ENCODE results near the gene CDK11B.
"Not testable (repeated sequence)": the region's sequence is repeated elsewhere in the genome, so short reads cannot be mapped to it uniquely, and the experiment has no call there.

The CDK11B gene

GRCh38 chr1:1664941-1665814 is 6.4 kb upstream of the CDK11B start:
- Histone ChIP-seq H3K36me3 (ENCODE audit: control insufficient read depth, insufficient read depth, low read length) (peaks cover 23% of the 10 kb centered on the region), H3K4me1 (ENCODE audit: control insufficient read depth, insufficient read depth, low read length) (no peaks in the 10 kb centered on the region), H3K4me3 (ENCODE audit: low read length) (no peak overlapping the region), H3K27me3 (ENCODE audit: control insufficient read depth, insufficient read depth, low read length) (no peaks in the 10 kb centered on the region), H3K27ac (ENCODE audit: low read depth, low read length) (no peak overlapping the region), H3K9ac (ENCODE audit: low read length) (no peak overlapping the region)

GRCh38 chr1:1664318-1664717 is 5.5 kb upstream of the CDK11B start:
- not testable (repeated sequence) for H3K4me3 ChIP-seq (ENCODE audit: low read length); H3K9ac ChIP-seq (ENCODE audit: low read length); H3K27me3 ChIP-seq (ENCODE audit: control insufficient read depth, insufficient read depth, low read length); H3K4me1 ChIP-seq (ENCODE audit: control insufficient read depth, insufficient read depth, low read length); H3K27ac ChIP-seq (ENCODE audit: low read depth, low read length)
- peaks cover 19% of the 10 kb centered on the region for H3K36me3 ChIP-seq (ENCODE audit: control insufficient read depth, insufficient read depth, low read length)

- not testable (repeated sequence) for H3K27ac ChIP-seq (ENCODE audit: low read depth, low read length); H3K4me1 ChIP-seq (ENCODE audit: control insufficient read depth, insufficient read depth, low read length); H3K27me3 ChIP-seq (ENCODE audit: control insufficient read depth, insufficient read depth, low read length); H3K9ac ChIP-seq (ENCODE audit: low read length); H3K4me3 ChIP-seq (ENCODE audit: low read length)
- H3K36me3 ChIP-seq (ENCODE audit: control insufficient read depth, insufficient read depth, low read length) = peaks cover 16% of the 10 kb centered on the region
Measured at GRCh38 chr1:1662830-1663560, 4.2 kb upstream of the CDK11B start.

- H3K4me1 ChIP-seq (ENCODE audit: control insufficient read depth, insufficient read depth, low read length); H3K27me3 ChIP-seq (ENCODE audit: control insufficient read depth, insufficient read depth, low read length); H3K4me3 ChIP-seq (ENCODE audit: low read length); H3K9ac ChIP-seq (ENCODE audit: low read length); H3K27ac ChIP-seq (ENCODE audit: low read depth, low read length): not testable (repeated sequence)
- H3K36me3 ChIP-seq (ENCODE audit: control insufficient read depth, insufficient read depth, low read length) = peaks cover 16% of the 10 kb centered on the region
Measured at GRCh38 chr1:1662392-1662791, 3.6 kb upstream of the CDK11B start.

- H3K4me3 ChIP-seq (ENCODE audit: low read length); H3K27ac ChIP-seq (ENCODE audit: low read depth, low read length); H3K9ac ChIP-seq (ENCODE audit: low read length); H3K27me3 ChIP-seq (ENCODE audit: control insufficient read depth, insufficient read depth, low read length); H3K4me1 ChIP-seq (ENCODE audit: control insufficient read depth, insufficient read depth, low read length); H3K36me3 ChIP-seq (ENCODE audit: control insufficient read depth, insufficient read depth, low read length): not testable (repeated sequence)
Measured at GRCh38 chr1:1648265-1648664, 10.5 kb downstream of the CDK11B start.

DNA sequence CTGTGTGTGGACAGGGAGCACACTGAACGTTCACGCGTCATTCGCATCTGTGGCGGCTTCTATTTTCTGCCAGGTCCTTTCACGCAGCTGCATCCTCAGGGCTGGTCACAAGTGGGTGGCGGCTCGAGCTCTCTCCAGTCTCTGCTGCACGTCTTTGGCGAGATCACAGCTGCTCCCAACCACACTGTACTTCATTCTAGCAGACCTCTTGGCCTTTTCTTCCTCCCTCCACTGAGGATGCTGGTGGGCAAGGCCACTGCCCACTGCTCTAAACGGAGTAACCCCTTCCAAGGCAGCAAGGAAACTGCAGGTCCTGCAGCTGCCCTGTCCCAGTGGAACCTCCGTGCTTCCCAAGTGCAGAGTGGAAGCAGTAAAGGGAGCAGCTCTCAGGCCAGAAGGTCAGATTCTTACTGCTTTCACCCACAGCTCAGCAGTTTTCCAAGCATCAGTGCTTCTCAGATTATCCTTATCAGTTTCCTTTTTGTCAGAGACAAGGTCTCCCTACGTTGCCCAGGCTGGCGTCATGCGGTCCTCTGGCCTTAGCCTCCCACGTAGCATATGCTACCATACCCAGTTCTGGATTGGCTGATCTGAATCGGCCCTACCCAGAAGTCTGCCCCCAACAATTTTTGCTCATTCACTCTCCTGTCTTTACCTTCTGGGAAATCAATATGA is 11.1 kb downstream of the CDK11B start:
- not testable (repeated sequence) for H3K36me3 ChIP-seq (ENCODE audit: control insufficient read depth, insufficient read depth, low read length); H3K9ac ChIP-seq (ENCODE audit: low read length); H3K27ac ChIP-seq (ENCODE audit: low read depth, low read length); H3K4me3 ChIP-seq (ENCODE audit: low read length); H3K27me3 ChIP-seq (ENCODE audit: control insufficient read depth, insufficient read depth, low read length); H3K4me1 ChIP-seq (ENCODE audit: control insufficient read depth, insufficient read depth, low read length)

- not testable (repeated sequence) for H3K36me3 ChIP-seq (ENCODE audit: control insufficient read depth, insufficient read depth, low read length); H3K4me1 ChIP-seq (ENCODE audit: control insufficient read depth, insufficient read depth, low read length); H3K9ac ChIP-seq (ENCODE audit: low read length); H3K27ac ChIP-seq (ENCODE audit: low read depth, low read length); H3K4me3 ChIP-seq (ENCODE audit: low read length); H3K27me3 ChIP-seq (ENCODE audit: control insufficient read depth, insufficient read depth, low read length)
Measured at GRCh38 chr1:1646326-1646725, 12.5 kb downstream of the CDK11B start.

- not testable (repeated sequence) for H3K27me3 ChIP-seq (ENCODE audit: control insufficient read depth, insufficient read depth, low read length); H3K27ac ChIP-seq (ENCODE audit: low read depth, low read length); H3K4me1 ChIP-seq (ENCODE audit: control insufficient read depth, insufficient read depth, low read length); H3K36me3 ChIP-seq (ENCODE audit: control insufficient read depth, insufficient read depth, low read length); H3K4me3 ChIP-seq (ENCODE audit: low read length); H3K9ac ChIP-seq (ENCODE audit: low read length)
Measured at GRCh38 chr1:1640711-1641461, 17.9 kb downstream of the CDK11B start.

GRCh38 chr1:1640081-1640480 is 18.7 kb downstream of the CDK11B start:
- H3K9ac ChIP-seq (ENCODE audit: low read length); H3K4me3 ChIP-seq (ENCODE audit: low read length); H3K27ac ChIP-seq (ENCODE audit: low read depth, low read length); H3K36me3 ChIP-seq (ENCODE audit: control insufficient read depth, insufficient read depth, low read length); H3K4me1 ChIP-seq (ENCODE audit: control insufficient read depth, insufficient read depth, low read length); H3K27me3 ChIP-seq (ENCODE audit: control insufficient read depth, insufficient read depth, low read length): not testable (repeated sequence)

DNA sequence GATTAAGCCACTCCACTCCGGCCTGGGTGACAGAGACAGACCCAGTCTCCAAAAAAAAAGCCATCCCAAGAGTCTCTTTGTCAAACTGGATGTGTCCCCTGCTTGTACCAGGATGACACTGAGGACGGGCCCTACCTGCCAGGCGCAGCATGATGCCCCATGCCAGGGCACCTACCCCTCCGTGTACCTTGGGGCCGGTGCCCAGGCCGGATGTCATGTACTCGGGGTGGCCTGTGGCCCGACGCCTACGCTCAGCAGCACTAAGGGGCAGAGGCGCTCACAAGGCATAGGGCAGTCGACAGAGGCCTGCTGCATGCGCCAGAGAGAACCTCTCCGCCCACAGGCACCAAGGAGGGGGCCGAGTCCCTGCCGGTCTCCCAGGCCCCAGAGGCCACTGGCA is 19.4 kb downstream of the CDK11B start:
- H3K36me3 ChIP-seq (ENCODE audit: control insufficient read depth, insufficient read depth, low read length); H3K9ac ChIP-seq (ENCODE audit: low read length); H3K27me3 ChIP-seq (ENCODE audit: control insufficient read depth, insufficient read depth, low read length); H3K4me1 ChIP-seq (ENCODE audit: control insufficient read depth, insufficient read depth, low read length); H3K4me3 ChIP-seq (ENCODE audit: low read length); H3K27ac ChIP-seq (ENCODE audit: low read depth, low read length): not testable (repeated sequence)

DNA sequence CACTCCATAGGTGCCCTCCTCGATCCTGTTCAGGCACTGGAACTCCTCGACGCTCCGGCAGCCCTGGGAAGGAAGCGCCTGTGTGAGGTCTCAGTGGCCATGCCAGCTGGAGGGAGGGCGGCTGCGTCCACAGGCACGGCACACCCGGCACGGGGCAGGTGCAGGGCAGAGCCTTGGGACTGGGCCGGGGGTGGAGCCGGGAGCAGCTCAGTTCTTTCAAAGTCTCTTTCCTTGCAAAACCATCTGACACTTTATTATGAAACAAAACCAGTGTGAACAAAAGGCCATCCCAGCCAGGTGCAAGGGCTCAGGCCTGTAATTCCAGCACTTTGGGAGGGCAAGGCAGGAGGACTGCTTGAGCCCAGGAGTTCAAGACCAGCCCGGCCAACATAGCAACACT is 20.3 kb downstream of the CDK11B start:
- H3K27ac ChIP-seq (ENCODE audit: low read depth, low read length); H3K36me3 ChIP-seq (ENCODE audit: control insufficient read depth, insufficient read depth, low read length); H3K4me3 ChIP-seq (ENCODE audit: low read length); H3K27me3 ChIP-seq (ENCODE audit: control insufficient read depth, insufficient read depth, low read length); H3K9ac ChIP-seq (ENCODE audit: low read length); H3K4me1 ChIP-seq (ENCODE audit: control insufficient read depth, insufficient read depth, low read length): not testable (repeated sequence)

DNA sequence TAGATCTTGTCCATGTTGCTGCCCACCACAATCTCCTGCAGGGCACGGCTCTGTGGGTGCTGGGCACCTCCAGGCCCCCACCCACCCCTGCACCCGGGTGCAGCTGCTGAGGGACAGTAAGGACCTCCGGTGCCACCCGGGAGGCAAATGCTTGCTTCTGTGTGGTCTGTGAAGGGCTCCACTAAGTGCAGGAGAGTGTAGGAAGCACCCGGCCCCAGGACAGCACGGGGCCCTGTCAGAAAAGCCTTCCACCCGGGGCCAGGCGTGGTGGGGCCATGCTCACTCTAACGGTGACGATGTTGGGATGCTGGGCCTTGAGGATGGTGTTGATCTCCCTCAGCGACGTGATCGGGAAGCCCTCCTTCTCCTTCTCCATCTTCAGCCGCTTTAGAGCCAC is 21.3 kb downstream of the CDK11B start:
- not testable (repeated sequence) for H3K9ac ChIP-seq (ENCODE audit: low read length); H3K4me1 ChIP-seq (ENCODE audit: control insufficient read depth, insufficient read depth, low read length); H3K27me3 ChIP-seq (ENCODE audit: control insufficient read depth, insufficient read depth, low read length); H3K4me3 ChIP-seq (ENCODE audit: low read length); H3K27ac ChIP-seq (ENCODE audit: low read depth, low read length); H3K36me3 ChIP-seq (ENCODE audit: control insufficient read depth, insufficient read depth, low read length)

All from rectal smooth muscle tissue (tissue), 1 donor.